Parathyroid adenoma (tissue), 2 donors: ENCODE measurements around the gene OCA2.
"Not testable (repeated sequence)": the region's sequence is repeated elsewhere in the genome, so short reads cannot be mapped to it uniquely, and the experiment has no call there.

Source experiments
- H2AFZ ChIP-seq: fragments of 300-600 bp; sonication (generic); one replicate; pipeline ENCODE4 v1.7.0; 2017; ENCODE audit warnings: antibody characterized with exemption, mild to moderate bottlenecking
- H3K27ac ChIP-seq: fragments of 300-600 bp; sonication (generic); one replicate; pipeline ENCODE4 v1.7.0; 2017
- H3K27me3 ChIP-seq: fragments of 300-600 bp; sonication (generic); one replicate; pipeline ENCODE4 v1.7.0; 2017; ENCODE audit warnings: low read length; ENCODE audit not compliant: control insufficient read depth, insufficient read depth
- H3K36me3 ChIP-seq: fragments of 300-600 bp; sonication (generic); one replicate; pipeline ENCODE4 v1.7.0; 2017; ENCODE audit warnings: low read length; ENCODE audit not compliant: control insufficient read depth, insufficient read depth
- H3K4me1 ChIP-seq: fragments of 300-600 bp; sonication (generic); one replicate; pipeline ENCODE4 v1.7.0; 2017; ENCODE audit warnings: control low read depth
- H3K4me2 ChIP-seq: fragments of 300-600 bp; sonication (generic); one replicate; pipeline ENCODE4 v1.7.0; 2017; ENCODE audit warnings: low read length
- H3K4me3 ChIP-seq: fragments of 300-600 bp; sonication (generic); one replicate; pipeline ENCODE4 v1.7.0; 2017; ENCODE audit warnings: low read depth, low read length
- H3K79me2 ChIP-seq: fragments of 300-600 bp; sonication (generic); one replicate; pipeline ENCODE4 v1.7.0; 2017; ENCODE audit warnings: control low read depth
- H3K9ac ChIP-seq: fragments of 300-600 bp; sonication (generic); one replicate; pipeline ENCODE4 v1.7.0; 2017; ENCODE audit warnings: mild to moderate bottlenecking
- H3K9me3 ChIP-seq: fragments of 300-600 bp; sonication (generic); one replicate; pipeline ENCODE4 v1.7.0; 2017; ENCODE audit warnings: low read length; ENCODE audit not compliant: control insufficient read depth
- CTCF ChIP-seq: fragments of 300-600 bp; sonication (generic); IDR thresholded peaks from one replicate; pipeline ENCODE4 v1.7.0; 2017; ENCODE audit warnings: antibody characterized with exemption, mild to moderate bottlenecking
- donor health status: primary hyperparathyroidism.

Gene OCA2

GRCh38 chr15:27853624-27854455 lies 245.3 kb downstream of the OCA2 start:
- Histone ChIP-seq H3K4me2 (no peak overlapping the region), H3K27me3 (no peaks in the 10 kb centered on the region), H3K4me1 (no peaks in the 10 kb centered on the region), H3K79me2 (no peaks in the 10 kb centered on the region), H3K27ac (no peak overlapping the region), H3K9ac (no peak overlapping the region), H3K36me3 (no peaks in the 10 kb centered on the region), H2AFZ (no peak overlapping the region), H3K9me3 (no peaks in the 10 kb centered on the region), H3K4me3 (no peak overlapping the region)
- no peak for TF ChIP-seq CTCF

- H3K27me3 ChIP-seq: no peaks in the 10 kb centered on the region
- H2AFZ ChIP-seq: no peak overlapping the region
- H3K79me2 ChIP-seq: no peaks in the 10 kb centered on the region
- TF ChIP-seq CTCF: no peak
- no peaks in the 10 kb centered on the region for H3K36me3 ChIP-seq
- no peak overlapping the region for H3K9ac ChIP-seq
- H3K4me3 ChIP-seq: no peak overlapping the region
- no peak overlapping the region for H3K4me2 ChIP-seq
- H3K9me3 ChIP-seq: no peaks in the 10 kb centered on the region
- no peaks in the 10 kb centered on the region for H3K4me1 ChIP-seq
- H3K27ac ChIP-seq: no peak overlapping the region
These were observed 247.3 kb downstream of the OCA2 start for GRCh38 chr15:27851858-27852210.

GRCh38 chr15:27850981-27851857 lies 247.9 kb downstream of the OCA2 start:
- Histone ChIP-seq H3K27ac (no peak overlapping the region), H3K36me3 (no peaks in the 10 kb centered on the region), H3K4me3 (no peak overlapping the region), H3K27me3 (no peaks in the 10 kb centered on the region), H3K9me3 (no peaks in the 10 kb centered on the region), H3K79me2 (no peaks in the 10 kb centered on the region), H3K4me1 (no peaks in the 10 kb centered on the region), H3K4me2 (no peak overlapping the region), H3K9ac (no peak overlapping the region), H2AFZ (no peak overlapping the region)
- no peak for TF ChIP-seq CTCF

GRCh38 chr15:27850050-27850449 lies 249.1 kb downstream of the OCA2 start:
- no peaks in the 10 kb centered on the region for H3K4me1 ChIP-seq
- H3K36me3 ChIP-seq: no peaks in the 10 kb centered on the region
- no peaks in the 10 kb centered on the region for H3K79me2 ChIP-seq
- H3K27ac ChIP-seq: no peak overlapping the region
- H3K9me3 ChIP-seq: no peaks in the 10 kb centered on the region
- H3K27me3 ChIP-seq: no peaks in the 10 kb centered on the region
- H3K4me3 ChIP-seq: no peak overlapping the region
- no peak for TF ChIP-seq CTCF
- H2AFZ ChIP-seq: no peak overlapping the region
- no peak overlapping the region for H3K9ac ChIP-seq
- H3K4me2 ChIP-seq: no peak overlapping the region

- not testable (repeated sequence) for H3K4me3 ChIP-seq, H3K27ac ChIP-seq, H3K36me3 ChIP-seq, H3K27me3 ChIP-seq, H3K4me1 ChIP-seq, H3K4me2 ChIP-seq, H3K9ac ChIP-seq, H2AFZ ChIP-seq, H3K79me2 ChIP-seq, H3K9me3 ChIP-seq
These were observed 250.2 kb downstream of the OCA2 start for GRCh38 chr15:27848936-27849335.
